ENCODE measurements around the gene ARFGAP3. TPM values are rescaled to one million over a fixed set of nuclear protein-coding genes. Genes with fewer than 3 reads are reported as not detected.

ARFGAP3 gene
- total RNA-seq, 1 experiment from 2014 or later: 16.9 TPM

GRCh38 chr22:42800451-42801251 is 56.4 kb downstream of the ARFGAP3 start:
- Mint-ChIP-seq H3K36me3 (no peaks in the 10 kb centered on the region), H3K4me1 (peaks cover 21% of the 10 kb centered on the region), H3K9me3 (no peaks in the 10 kb centered on the region), H3K4me3 (no peak overlapping the region), H3K27me3 (ENCODE audit: low read depth) (no peaks in the 10 kb centered on the region), H3K27ac (peak overlapping the region; percentile 27; the same call in 1 of the 2 replicates)
- ATAC-seq (no peak), DNase-seq (ENCODE audit: low spot score) (no peak)
- ChIA-PET POLR2A (no interaction called here), CTCF (interaction anchor here (1.2 to 2.4 kb wide), 6 partner anchors 19 to 260 kb away, joined by 3 to 11 read pairs (median 4); partner anchors contain the start of gene CYB5R3)
- TF ChIP-seq GABPB1 (CRISPR knock-in tag; IDR thresholded peaks at IDR 0.05) (peak; percentile 83), ZNF317 (CRISPR knock-in tag; IDR thresholded peaks at IDR 0.05; ENCODE audit: borderline replicate concordance, low read depth) (0 out of 2 replicates have a peak, but pooled peaks have one; percentile 15), ATF3 (CRISPR knock-in tag; conservative IDR thresholded peaks at IDR 0.05) (no peak)

GRCh38 chr22:42799461-42800405 is 57.3 kb downstream of the ARFGAP3 start:
- no peaks in the 10 kb centered on the region for H3K27me3 Mint-ChIP-seq (ENCODE audit: low read depth)
- no peak overlapping the region for H3K27ac Mint-ChIP-seq
- ATAC-seq: peak; percentile 82
- DNase-seq (ENCODE audit: low spot score): no peak
- TF ChIP-seq USF2 (CRISPR knock-in tag; IDR thresholded peaks at IDR 0.05) (peak; percentile 92), USF1 (CRISPR knock-in tag; IDR thresholded peaks at IDR 0.05) (peak; percentile 87), NFYB (CRISPR knock-in tag; conservative IDR thresholded peaks at IDR 0.05; ENCODE audit: low read depth) (peak; percentile 69), ZNF219 (CRISPR knock-in tag; IDR thresholded peaks at IDR 0.05; ENCODE audit: borderline replicate concordance) (no peak), ELF4 (CRISPR knock-in tag; IDR thresholded peaks at IDR 0.05; ENCODE audit: low read depth) (no peak)
- POLR2A ChIA-PET: no interaction called here
- H3K36me3 Mint-ChIP-seq: no peaks in the 10 kb centered on the region
- CTCF ChIA-PET: interaction anchor here (0.7 to 2.4 kb wide), 5 partner anchors 20 to 261 kb away, joined by 4 to 11 read pairs (median 4); no protein-coding TSS in a partner anchor
- H3K4me1 Mint-ChIP-seq: peaks cover 19% of the 10 kb centered on the region
- no peak overlapping the region for H3K4me3 Mint-ChIP-seq
- no peaks in the 10 kb centered on the region for H3K9me3 Mint-ChIP-seq

GRCh38 chr22:42799061-42799460 is 58.0 kb downstream of the ARFGAP3 start:
- Mint-ChIP-seq H3K27ac (no peak overlapping the region), H3K9me3 (no peaks in the 10 kb centered on the region), H3K36me3 (no peaks in the 10 kb centered on the region), H3K4me3 (no peak overlapping the region), H3K27me3 (ENCODE audit: low read depth) (no peaks in the 10 kb centered on the region), H3K4me1 (peaks cover 19% of the 10 kb centered on the region)
- TF ChIP-seq IRF1 (CRISPR knock-in tag; IDR thresholded peaks at IDR 0.05) (no peak), ZNF121 (CRISPR knock-in tag; IDR thresholded peaks at IDR 0.05) (no peak), KAT7 (CRISPR knock-in tag; IDR thresholded peaks at IDR 0.05; ENCODE audit: borderline replicate concordance) (no peak), E2F1 (CRISPR knock-in tag; IDR thresholded peaks at IDR 0.05) (no peak), OVOL2 (CRISPR knock-in tag; IDR thresholded peaks at IDR 0.05; ENCODE audit: borderline replicate concordance) (no peak), TEAD4 (CRISPR knock-in tag; IDR thresholded peaks at IDR 0.05) (no peak), FOXK1 (CRISPR knock-in tag; IDR thresholded peaks at IDR 0.05) (no peak), SMAD3 (CRISPR knock-in tag; IDR thresholded peaks at IDR 0.05; ENCODE audit: borderline replicate concordance) (no peak), SOX15 (CRISPR knock-in tag; IDR thresholded peaks at IDR 0.05) (no peak), HMGA2 (CRISPR knock-in tag; IDR thresholded peaks at IDR 0.05) (no peak), ATF3 (CRISPR knock-in tag; conservative IDR thresholded peaks at IDR 0.05) (no peak), ELF4 (CRISPR knock-in tag; IDR thresholded peaks at IDR 0.05; ENCODE audit: low read depth) (no peak), ZNF263 (CRISPR knock-in tag; IDR thresholded peaks at IDR 0.05; ENCODE audit: low read depth) (no peak)
- ChIA-PET CTCF (interaction anchor here (1.2 to 2.4 kb wide), 2 partner anchors 57 to 69 kb away, joined by 4 to 11 read pairs; no protein-coding TSS in a partner anchor), POLR2A (no interaction called here)
- ATAC-seq (no peak), DNase-seq (ENCODE audit: low spot score) (no peak)

Measured in WTC11 (cell line).